Mucosa of rectum (tissue), 2 donors: Measurements from ENCODE around the gene KCTD17.

Experiments
- H3K27ac ChIP-seq, 2 donors: one replicate each; pipeline ENCODE4 v1.7.0; 2013; ENCODE audit warnings: inconsistent platforms in 2 of 2, low read depth in 2 of 2, low read length in 2 of 2
- H3K27me3 ChIP-seq, 2 donors: one replicate each; pipeline ENCODE4 v1.7.0; 2013; ENCODE audit warnings: low read length in 2 of 2; ENCODE audit not compliant: control insufficient read depth in 2 of 2, insufficient read depth in 2 of 2
- H3K36me3 ChIP-seq, 2 donors: one replicate each; pipeline ENCODE4 v1.7.0; 2013; ENCODE audit warnings: low read length in 2 of 2; ENCODE audit not compliant: control insufficient read depth in 2 of 2, insufficient read depth in 2 of 2
- H3K4me1 ChIP-seq, 2 donors: one replicate each; pipeline ENCODE4 v1.7.0; 2013; ENCODE audit warnings: low read length in 2 of 2, mild to moderate bottlenecking in 1 of 2; ENCODE audit not compliant: control insufficient read depth in 2 of 2, insufficient read depth in 2 of 2
- H3K4me3 ChIP-seq, 2 donors: one replicate each; pipeline ENCODE4 v1.7.0; 2013; ENCODE audit warnings: low read length in 2 of 2
- H3K9ac ChIP-seq, 2 donors: one replicate each; pipeline ENCODE4 v1.7.0; 2013; ENCODE audit warnings: low read length in 2 of 2, low read depth in 1 of 2, mild to moderate bottlenecking in 1 of 2
- H3K9me3 ChIP-seq, 2 donors: one replicate each; pipeline ENCODE4 v1.7.0; 2013; ENCODE audit warnings: low read length in 2 of 2; ENCODE audit not compliant: control insufficient read depth in 2 of 2
- donor health status: healthy.
- donor health status: Normal muscosa, but diverticular disease.

The KCTD17 gene

GRCh38 chr22:37020192-37020479 is 31.4 kb upstream of the KCTD17 start:
- H3K36me3 ChIP-seq, result peaks cover 7 to 18% of the 10 kb centered on the region in 2 donors
- H3K4me1 ChIP-seq, result peaks cover 50 to 68% of the 10 kb centered on the region in 2 donors

GRCh38 chr22:37021041-37021440 is 30.5 kb upstream of the KCTD17 start:
- Histone ChIP-seq H3K4me1 (peaks cover 52 to 70% of the 10 kb centered on the region in 2 donors), H3K36me3 (peaks cover 13 to 27% of the 10 kb centered on the region in 2 donors), H3K27me3 (no peaks in the 10 kb centered on the region), H3K9me3 (no peaks in the 10 kb centered on the region), H3K27ac (peak overlapping the region; percentile 96 to 98), H3K4me3 (peak overlapping the region; percentile 31 to 33), H3K9ac (peak overlapping the region in 1 of 2 donors; percentile 67)

More at GRCh38 chr22:37020192-37020479, 31.4 kb upstream of the KCTD17 start:
- peak overlapping the region; percentile 96 to 98 for H3K27ac ChIP-seq
- H3K9me3 ChIP-seq, result no peaks in the 10 kb centered on the region
- H3K9ac ChIP-seq, result peak overlapping the region; percentile 76 to 97
- no peaks in the 10 kb centered on the region for H3K27me3 ChIP-seq
- peak overlapping the region; percentile 78 to 84 for H3K4me3 ChIP-seq

GRCh38 chr22:37021710-37022482 is 29.6 kb upstream of the KCTD17 start:
- Histone ChIP-seq H3K9ac (peak overlapping the region; percentile 26 to 47), H3K4me3 (peak overlapping the region in 1 of 2 donors; percentile 42), H3K27ac (peak overlapping the region; percentile 96 to 98), H3K36me3 (peaks cover 17 to 27% of the 10 kb centered on the region in 2 donors), H3K9me3 (no peaks in the 10 kb centered on the region), H3K27me3 (no peaks in the 10 kb centered on the region), H3K4me1 (peaks cover 49 to 68% of the 10 kb centered on the region in 2 donors)

GRCh38 chr22:37022483-37023337 is 28.8 kb upstream of the KCTD17 start:
- Histone ChIP-seq H3K4me3 (no peak overlapping the region), H3K9ac (peak overlapping the region; percentile 26 to 76), H3K9me3 (no peaks in the 10 kb centered on the region), H3K4me1 (peaks cover 42 to 63% of the 10 kb centered on the region in 2 donors), H3K27ac (peak overlapping the region; percentile 96 to 98), H3K27me3 (no peaks in the 10 kb centered on the region), H3K36me3 (peaks cover 22 to 32% of the 10 kb centered on the region in 2 donors)

- H3K9me3 ChIP-seq, result no peaks in the 10 kb centered on the region
- peak overlapping the region; percentile 96 to 98 for H3K27ac ChIP-seq
- no peaks in the 10 kb centered on the region for H3K27me3 ChIP-seq
- peak overlapping the region; percentile 6 to 76 for H3K9ac ChIP-seq
- H3K4me1 ChIP-seq, result peaks cover 35 to 56% of the 10 kb centered on the region in 2 donors
- peak overlapping the region; percentile 13 to 67 for H3K4me3 ChIP-seq
- H3K36me3 ChIP-seq, result peaks cover 26 to 35% of the 10 kb centered on the region in 2 donors
Measured at GRCh38 chr22:37023743-37024338, 27.7 kb upstream of the KCTD17 start.

GRCh38 chr22:37024339-37025157 is 27.0 kb upstream of the KCTD17 start:
- H3K27me3 ChIP-seq, result no peaks in the 10 kb centered on the region
- peak overlapping the region; percentile 41 to 76 for H3K9ac ChIP-seq
- H3K4me1 ChIP-seq, result peaks cover 35 to 56% of the 10 kb centered on the region in 2 donors
- H3K27ac ChIP-seq, result peak overlapping the region; percentile 96 to 98
- no peaks in the 10 kb centered on the region for H3K9me3 ChIP-seq
- peak overlapping the region; percentile 33 to 67 for H3K4me3 ChIP-seq
- H3K36me3 ChIP-seq, result peaks cover 33 to 42% of the 10 kb centered on the region in 2 donors

GRCh38 chr22:37025500-37026070 is 26.0 kb upstream of the KCTD17 start:
- Histone ChIP-seq H3K9ac (peak overlapping the region; percentile 41 to 76), H3K4me3 (peak overlapping the region; percentile 60 to 67), H3K4me1 (peaks cover 35 to 56% of the 10 kb centered on the region in 2 donors), H3K27me3 (no peaks in the 10 kb centered on the region), H3K9me3 (no peaks in the 10 kb centered on the region), H3K36me3 (peaks cover 39 to 51% of the 10 kb centered on the region in 2 donors), H3K27ac (peak overlapping the region; percentile 96 to 98)

- no peaks in the 10 kb centered on the region for H3K27me3 ChIP-seq
- H3K9me3 ChIP-seq, result no peaks in the 10 kb centered on the region
- peak overlapping the region in 1 of 2 donors; percentile 76 for H3K9ac ChIP-seq
- peaks cover 42 to 52% of the 10 kb centered on the region in 2 donors for H3K36me3 ChIP-seq
- H3K4me3 ChIP-seq, result peak overlapping the region; percentile 16 to 67
- peak overlapping the region in 1 of 2 donors; percentile 11 for H3K27ac ChIP-seq
- peaks cover 38 to 56% of the 10 kb centered on the region in 2 donors for H3K4me1 ChIP-seq
Measured at GRCh38 chr22:37026325-37026724, 25.2 kb upstream of the KCTD17 start.

- H3K4me3 ChIP-seq, result no peak overlapping the region
- H3K9me3 ChIP-seq, result no peaks in the 10 kb centered on the region
- H3K36me3 ChIP-seq, result peaks cover 42 to 52% of the 10 kb centered on the region in 2 donors
- H3K4me1 ChIP-seq, result peaks cover 39 to 57% of the 10 kb centered on the region in 2 donors
- no peaks in the 10 kb centered on the region for H3K27me3 ChIP-seq
- no peak overlapping the region for H3K27ac ChIP-seq
- peak overlapping the region in 1 of 2 donors; percentile 3 for H3K9ac ChIP-seq
Measured at GRCh38 chr22:37027556-37027955, 24.0 kb upstream of the KCTD17 start.
